H7 (cell line): ENCODE results near the gene KLHL42. TPM values are rescaled to one million over a fixed set of nuclear protein-coding genes. Genes with fewer than 3 reads are reported as not detected.

ENCODE experiments used
- DNase-seq: peaks from one replicate; pipeline ENCODE4 v3.0.0; 2012
- H3K27me3 ChIP-seq: 2 replicates; pipeline ENCODE4 v1.6.0; 2011; ENCODE audit warnings: mild to moderate bottlenecking, low read length; ENCODE audit not compliant: control insufficient read depth, insufficient read depth
- H3K36me3 ChIP-seq: replicated peaks from 2 replicates; pipeline ENCODE4 v1.5.1; 2011; ENCODE audit warnings: low read length; ENCODE audit not compliant: control insufficient read depth, insufficient read depth
- H3K4me3 ChIP-seq: 2 replicates; pipeline ENCODE4 v1.5.1; 2011; ENCODE audit warnings: low read depth, mild to moderate bottlenecking, control low read depth, low read length, moderate library complexity; ENCODE audit not compliant: insufficient read depth
- total RNA-seq: library from RNA; depleted of rRNA; stranded (reverse); fragments of >200 nt; shearing (Covaris generic); gene quantifications from 2 replicates; pipeline ENCODE4 v1.2.3, GENCODE V29; 2014

KLHL42 gene
- total RNA-seq, 1 experiment from 2014 or later, result 15.6 TPM

- no peaks in the 10 kb centered on the region for H3K36me3 ChIP-seq
- no peaks in the 10 kb centered on the region for H3K27me3 ChIP-seq
- DNase-seq, result no peak
- H3K4me3 ChIP-seq, result no peak overlapping the region
These were observed 10.8 kb upstream of the KLHL42 start for GRCh38 chr12:27769142-27769673.

GRCh38 chr12:27771481-27772327 is 8.3 kb upstream of the KLHL42 start:
- Histone ChIP-seq H3K36me3 (no peaks in the 10 kb centered on the region), H3K27me3 (no peaks in the 10 kb centered on the region), H3K4me3 (no peak overlapping the region)
- DNase-seq, result no peak

- no peak for DNase-seq
- H3K4me3 ChIP-seq, result no peak overlapping the region
These were observed 7.5 kb upstream of the KLHL42 start for GRCh38 chr12:27772328-27773049.

GRCh38 chr12:27777141-27777540 is 2.9 kb upstream of the KLHL42 start:
- no peaks in the 10 kb centered on the region for H3K27me3 ChIP-seq
- H3K36me3 ChIP-seq, result no peaks in the 10 kb centered on the region
- DNase-seq, result no peak
- no peak overlapping the region for H3K4me3 ChIP-seq

More at GRCh38 chr12:27772328-27773049, 7.5 kb upstream of the KLHL42 start:
- H3K27me3 ChIP-seq, result no peaks in the 10 kb centered on the region
- H3K36me3 ChIP-seq, result no peaks in the 10 kb centered on the region

- no peak for DNase-seq
- no peaks in the 10 kb centered on the region for H3K27me3 ChIP-seq
- no peak overlapping the region for H3K4me3 ChIP-seq
- no peaks in the 10 kb centered on the region; the same call in 1 of the 2 replicates for H3K36me3 ChIP-seq
These were observed 1.8 kb upstream of the KLHL42 start for GRCh38 chr12:27778206-27778605.

- Histone ChIP-seq H3K27me3 (no peaks in the 10 kb centered on the region), H3K36me3 (no peaks in the 10 kb centered on the region; the same call in 1 of the 2 replicates), H3K4me3 (peak overlapping the region; percentile 79)
- DNase-seq, result peak; percentile 40
These were observed 565 bp upstream of the KLHL42 start for GRCh38 chr12:27779416-27779919.

GRCh38 chr12:27780612-27781408 is 777 bp downstream of the KLHL42 start:
- peak; percentile 66 for DNase-seq
- Histone ChIP-seq H3K27me3 (no peaks in the 10 kb centered on the region), H3K36me3 (no peaks in the 10 kb centered on the region; the same call in 1 of the 2 replicates), H3K4me3 (peak overlapping the region; percentile 79)

- peak; percentile 57 for DNase-seq
- Histone ChIP-seq H3K4me3 (no peak overlapping the region), H3K36me3 (no peaks in the 10 kb centered on the region; the same call in 1 of the 2 replicates), H3K27me3 (no peaks in the 10 kb centered on the region)
These were observed 1.6 kb downstream of the KLHL42 start for GRCh38 chr12:27781680-27782079.

GRCh38 chr12:27782481-27782880 is 2.4 kb downstream of the KLHL42 start:
- H3K4me3 ChIP-seq, result no peak overlapping the region
- no peaks in the 10 kb centered on the region; the same call in 1 of the 2 replicates for H3K36me3 ChIP-seq
- no peaks in the 10 kb centered on the region for H3K27me3 ChIP-seq
- peak; percentile 39 for DNase-seq

GRCh38 chr12:27785882-27786570 is 6.0 kb downstream of the KLHL42 start:
- H3K27me3 ChIP-seq, result no peaks in the 10 kb centered on the region
- no peak overlapping the region for H3K4me3 ChIP-seq
- DNase-seq, result no peak
- peaks cover 2% of the 10 kb centered on the region for H3K36me3 ChIP-seq

GRCh38 chr12:27787559-27787958 is 7.5 kb downstream of the KLHL42 start:
- peaks cover 3% of the 10 kb centered on the region for H3K36me3 ChIP-seq
- no peaks in the 10 kb centered on the region for H3K27me3 ChIP-seq
- H3K4me3 ChIP-seq, result no peak overlapping the region
- DNase-seq, result no peak

- no peak for DNase-seq
- no peaks in the 10 kb centered on the region for H3K27me3 ChIP-seq
- H3K36me3 ChIP-seq, result peaks cover 13% of the 10 kb centered on the region
- H3K4me3 ChIP-seq, result no peak overlapping the region
These were observed 10.1 kb downstream of the KLHL42 start for GRCh38 chr12:27790179-27790578.

- H3K27me3 ChIP-seq, result no peaks in the 10 kb centered on the region
- no peak for DNase-seq
- peaks cover 20% of the 10 kb centered on the region for H3K36me3 ChIP-seq
- no peak overlapping the region for H3K4me3 ChIP-seq
These were observed 15.0 kb downstream of the KLHL42 start for GRCh38 chr12:27794818-27795584.
